CD14-positive monocyte (primary cell): ENCODE results near the gene SDF2. TPM values are rescaled to one million over a fixed set of nuclear protein-coding genes. Genes with fewer than 3 reads are reported as not detected.

Experiments
- DNase-seq, 3 donors: peaks; one replicate each; pipeline ENCODE4 v3.0.0-alpha.2; 2011 to 2022
- H2AFZ ChIP-seq: 2 replicates; pipeline ENCODE4 v1.6.0; 2012; ENCODE audit warnings: mild to moderate bottlenecking, low read depth, low read length, inconsistent platforms; ENCODE audit not compliant: insufficient read depth, poor library complexity, severe bottlenecking
- H3K27ac ChIP-seq, 2 donors: 1 replicate in 1 of 2; 2 replicates in 1 of 2; pipeline ENCODE4 v1.5.1; 2012 to 2013; ENCODE audit warnings: low read length in 2 of 2, control low read depth in 1 of 2, inconsistent platforms in 1 of 2, low read depth in 1 of 2, mild to moderate bottlenecking in 1 of 2
- H3K27me3 ChIP-seq, 2 donors: one replicate each; pipeline versions ENCODE4 v1.6.0 to v1.6.1; 2011 to 2013; ENCODE audit warnings: low read length in 2 of 2; ENCODE audit not compliant: control insufficient read depth in 2 of 2, insufficient read depth in 2 of 2
- H3K36me3 ChIP-seq, 2 donors: replicated peaks in 1 of 2; 1 replicate in 1 of 2; 2 replicates in 1 of 2; pipeline versions ENCODE4 v1.5.1 to v1.6.1; 2012 to 2013; ENCODE audit warnings: low read length in 2 of 2, control low read depth in 1 of 2, inconsistent platforms in 1 of 2, mild to moderate bottlenecking in 1 of 2; ENCODE audit not compliant: insufficient read depth in 2 of 2, control insufficient read depth in 1 of 2
- H3K4me1 ChIP-seq, 2 donors: 1 replicate in 1 of 2; 2 replicates in 1 of 2; pipeline versions ENCODE4 v1.5.1 to v1.6.1; 2012 to 2013; ENCODE audit warnings: low read length in 2 of 2, control low read depth in 1 of 2, inconsistent platforms in 1 of 2, mild to moderate bottlenecking in 1 of 2, moderate library complexity in 1 of 2; ENCODE audit not compliant: insufficient read depth in 2 of 2, control insufficient read depth in 1 of 2
- H3K4me2 ChIP-seq: replicated peaks from 2 replicates; pipeline ENCODE3; 2012; ENCODE audit warnings: low read length, moderate library complexity, mild to moderate bottlenecking; ENCODE audit not compliant: poor library complexity, severe bottlenecking; ENCODE audit errors: extremely low read depth
- H3K4me3 ChIP-seq, 3 experiments: fragments of 200-600 bp in 1 of 3; sonication (generic) in 1 of 3; replicated peaks in 1 of 3; 1 replicate in 2 of 3; 2 replicates in 1 of 3; pipeline ENCODE4 v1.5.1; 2011 to 2013; ENCODE audit warnings: low read length in 3 of 3, mild to moderate bottlenecking in 3 of 3, control low read depth in 2 of 3, low read depth in 2 of 3, inconsistent platforms in 1 of 3, moderate library complexity in 1 of 3
- H3K79me2 ChIP-seq: 2 replicates; pipeline ENCODE4 v1.6.0; 2012; ENCODE audit warnings: mild to moderate bottlenecking, control low read depth, inconsistent platforms, low read length, moderate library complexity; ENCODE audit not compliant: insufficient read depth
- H3K9ac ChIP-seq: 2 replicates; pipeline ENCODE4 v1.6.0; 2017; ENCODE audit warnings: low read length, mild to moderate bottlenecking; ENCODE audit not compliant: insufficient read depth, poor library complexity, severe bottlenecking
- H3K9me3 ChIP-seq, 2 donors: replicated peaks in 1 of 2; 1 replicate in 1 of 2; 2 replicates in 1 of 2; pipeline versions ENCODE4 v1.5.1 to v1.6.1; 2012 to 2013; ENCODE audit warnings: low read length in 2 of 2, control low read depth in 1 of 2; ENCODE audit not compliant: control insufficient read depth in 1 of 2, insufficient read depth in 1 of 2
- H4K20me1 ChIP-seq: 2 replicates; pipeline ENCODE4 v1.6.0; 2012; ENCODE audit warnings: mild to moderate bottlenecking, low read length, control low read depth, moderate library complexity; ENCODE audit not compliant: insufficient read depth
- H3K27ac Mint-ChIP-seq, 7 donors: one replicate each; pipeline ENCODE4 v1.8.0; 2020; ENCODE audit warnings: mild to moderate bottlenecking in 7 of 7, mixed read lengths in 7 of 7, moderate library complexity in 6 of 7, inconsistent platforms in 2 of 7
- H3K27me3 Mint-ChIP-seq, 3 donors: one replicate each; pipeline ENCODE4 v1.8.0; 2021 to 2022; ENCODE audit warnings: low read depth in 3 of 3, mild to moderate bottlenecking in 3 of 3, mixed read lengths in 3 of 3, moderate library complexity in 3 of 3, inconsistent platforms in 1 of 3
- H3K36me3 Mint-ChIP-seq, 2 donors: one replicate each; pipeline ENCODE4 v1.8.0; 2020; ENCODE audit warnings: mixed read lengths in 2 of 2, inconsistent platforms in 1 of 2, mild to moderate bottlenecking in 1 of 2
- H3K4me1 Mint-ChIP-seq: one replicate; pipeline ENCODE4 v1.8.0; 2020; ENCODE audit warnings: mild to moderate bottlenecking, mixed read lengths
- H3K4me3 Mint-ChIP-seq, 2 donors: one replicate each; pipeline ENCODE4 v1.8.0; 2020; ENCODE audit warnings: mild to moderate bottlenecking in 2 of 2, mixed read lengths in 2 of 2, moderate library complexity in 1 of 2
- H3K9me3 Mint-ChIP-seq, 7 donors: one replicate each; pipeline ENCODE4 v1.8.0; 2020 to 2022; ENCODE audit warnings: mixed read lengths in 7 of 7, mild to moderate bottlenecking in 6 of 7, moderate library complexity in 6 of 7, inconsistent platforms in 2 of 7
- WGBS: methylation state at CpG from one replicate; pipeline ENCODE4 v1.1.5; 2013; ENCODE audit warnings: missing lambda C conversion rate; ENCODE audit not compliant: insufficient coverage; 5-methylcytosine and 5-hydroxymethylcytosine counted together
- intact Hi-C, 2 donors: fragments of 100-400 bp; cut with micrococcal nuclease; formaldehyde crosslinking; loops; one replicate each; pipeline versions ENCODE4 v1.15.0 to v1.15.1; 2023
- polyA plus RNA-seq, 3 donors: library from polyadenylated mRNA; depleted of rRNA in 1 of 3; unstranded in 2 of 3; stranded (reverse) in 1 of 3; fragments of 300-500 nt in 2 of 3; fragments of >200 nt in 1 of 3; fragmentation: Illumina TruSeq in 2 of 3; gene quantifications; 1 replicate in 2 of 3; 2 replicates in 1 of 3; pipeline ENCODE4 v1.2.3, GENCODE V29; 2012 to 2021
- TF ChIP-seq, protein P1 (sequence below): fragments of 200-600 bp; IDR thresholded peaks from one replicate; pipeline ENCODE4 v1.8.0; 2022; ENCODE audit warnings: antibody characterized with exemption, mild to moderate bottlenecking

Gene SDF2
- polyA plus RNA-seq, 3 donors: 52.9 to 103 (median 84.5) TPM

DNA sequence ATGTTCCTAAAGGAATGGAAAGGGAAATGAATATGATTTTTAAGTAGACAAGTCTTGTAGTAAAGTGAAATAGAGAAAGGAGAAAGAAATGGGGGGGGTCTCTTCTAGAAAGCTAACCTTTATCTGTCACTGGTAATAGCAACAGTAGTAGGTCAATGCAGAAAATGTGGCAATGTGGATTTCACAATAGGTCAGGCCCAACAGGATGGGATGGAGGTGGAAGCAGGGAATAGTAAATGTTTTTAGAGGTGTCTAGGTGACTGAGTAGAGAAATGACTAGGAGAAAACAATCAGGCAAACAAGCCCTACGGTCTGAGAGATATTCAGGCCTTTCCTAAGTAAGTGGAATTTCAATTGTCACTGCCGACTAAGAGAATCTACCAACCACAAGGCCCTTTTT, 41.7 kb downstream of the SDF2 start:
- no peak overlapping the region for H2AFZ ChIP-seq
- H3K4me2 ChIP-seq: no peak overlapping the region
- no peaks in the 10 kb centered on the region for H3K79me2 ChIP-seq
- Mint-ChIP-seq H3K4me1 (no peaks in the 10 kb centered on the region), H3K27me3 (peaks cover 0 to 1% (median 0%) of the 10 kb centered on the region in 3 donors), H3K9me3 (no peaks in the 10 kb centered on the region), H3K27ac (peak overlapping the region in 1 of 7 donors; percentile 25), H3K4me3 (no peak overlapping the region), H3K36me3 (peaks cover 93 to 98% of the 10 kb centered on the region in 2 donors)
- H3K27ac ChIP-seq: no peak overlapping the region
- DNase-seq: no peak
- intact Hi-C loops: no loop called here
- no peaks in the 10 kb centered on the region for H3K27me3 ChIP-seq
- no peak overlapping the region for H3K9ac ChIP-seq
- H3K36me3 ChIP-seq: peaks cover 98 to 100% of the 10 kb centered on the region in 2 donors
- no peak overlapping the region for H3K4me3 ChIP-seq
- WGBS: 100% methylated on average over 2 of the region's 2 CpGs
- no peaks in the 10 kb centered on the region for H3K4me1 ChIP-seq
- H3K9me3 ChIP-seq: no peaks in the 10 kb centered on the region
- TF ChIP-seq, protein P1, sequence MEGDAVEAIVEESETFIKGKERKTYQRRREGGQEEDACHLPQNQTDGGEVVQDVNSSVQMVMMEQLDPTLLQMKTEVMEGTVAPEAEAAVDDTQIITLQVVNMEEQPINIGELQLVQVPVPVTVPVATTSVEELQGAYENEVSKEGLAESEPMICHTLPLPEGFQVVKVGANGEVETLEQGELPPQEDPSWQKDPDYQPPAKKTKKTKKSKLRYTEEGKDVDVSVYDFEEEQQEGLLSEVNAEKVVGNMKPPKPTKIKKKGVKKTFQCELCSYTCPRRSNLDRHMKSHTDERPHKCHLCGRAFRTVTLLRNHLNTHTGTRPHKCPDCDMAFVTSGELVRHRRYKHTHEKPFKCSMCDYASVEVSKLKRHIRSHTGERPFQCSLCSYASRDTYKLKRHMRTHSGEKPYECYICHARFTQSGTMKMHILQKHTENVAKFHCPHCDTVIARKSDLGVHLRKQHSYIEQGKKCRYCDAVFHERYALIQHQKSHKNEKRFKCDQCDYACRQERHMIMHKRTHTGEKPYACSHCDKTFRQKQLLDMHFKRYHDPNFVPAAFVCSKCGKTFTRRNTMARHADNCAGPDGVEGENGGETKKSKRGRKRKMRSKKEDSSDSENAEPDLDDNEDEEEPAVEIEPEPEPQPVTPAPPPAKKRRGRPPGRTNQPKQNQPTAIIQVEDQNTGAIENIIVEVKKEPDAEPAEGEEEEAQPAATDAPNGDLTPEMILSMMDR: no peak
- peaks cover 59% of the 10 kb centered on the region for H4K20me1 ChIP-seq

DNA sequence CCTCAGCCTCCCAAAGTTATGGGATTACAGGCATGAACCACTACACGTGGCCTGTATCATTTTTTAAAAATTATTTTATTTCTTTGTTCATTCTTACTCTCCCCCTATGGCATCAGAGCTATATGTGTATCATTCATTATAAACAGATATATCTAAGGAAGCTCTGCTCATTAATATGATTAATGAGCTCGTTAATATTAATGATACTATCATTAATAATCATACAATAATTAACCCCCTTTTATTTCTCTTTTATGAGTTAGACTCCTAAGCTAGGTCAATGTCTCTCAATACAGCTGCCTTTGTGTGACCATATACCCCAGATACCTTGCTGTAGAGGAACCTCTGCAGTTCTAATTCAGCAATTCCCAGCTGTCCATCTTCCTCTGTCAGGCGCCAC, 43.2 kb downstream of the SDF2 start:
- Mint-ChIP-seq H3K4me1 (no peaks in the 10 kb centered on the region), H3K27ac (no peak overlapping the region), H3K4me3 (no peak overlapping the region), H3K36me3 (peaks cover 93 to 99% of the 10 kb centered on the region in 2 donors), H3K9me3 (no peaks in the 10 kb centered on the region), H3K27me3 (peaks cover 0 to 1% (median 0%) of the 10 kb centered on the region in 3 donors)
- Histone ChIP-seq H3K4me3 (no peak overlapping the region), H3K27ac (no peak overlapping the region), H4K20me1 (peaks cover 60% of the 10 kb centered on the region), H2AFZ (no peak overlapping the region), H3K9ac (no peak overlapping the region), H3K27me3 (no peaks in the 10 kb centered on the region), H3K36me3 (peaks cover 97 to 99% of the 10 kb centered on the region in 2 donors), H3K79me2 (no peaks in the 10 kb centered on the region), H3K9me3 (no peaks in the 10 kb centered on the region), H3K4me1 (no peaks in the 10 kb centered on the region), H3K4me2 (no peak overlapping the region)
- intact Hi-C loops: no loop called here
- TF ChIP-seq, protein P1: no peak
- whole genome bisulfite sequencing: no CpG with 5 or more reads among the region's 3 CpGs
- DNase-seq: no peak
